GM19455 (cell line): ENCODE measurements around the gene CRYZ.

Experiments
- ATAC-seq: cut with Tn5 transposase; IDR thresholded peaks from one replicate; pipeline ENCODE4 v1.9.1; 2021; ENCODE audit not compliant: unreplicated experiment

Gene CRYZ

DNA sequence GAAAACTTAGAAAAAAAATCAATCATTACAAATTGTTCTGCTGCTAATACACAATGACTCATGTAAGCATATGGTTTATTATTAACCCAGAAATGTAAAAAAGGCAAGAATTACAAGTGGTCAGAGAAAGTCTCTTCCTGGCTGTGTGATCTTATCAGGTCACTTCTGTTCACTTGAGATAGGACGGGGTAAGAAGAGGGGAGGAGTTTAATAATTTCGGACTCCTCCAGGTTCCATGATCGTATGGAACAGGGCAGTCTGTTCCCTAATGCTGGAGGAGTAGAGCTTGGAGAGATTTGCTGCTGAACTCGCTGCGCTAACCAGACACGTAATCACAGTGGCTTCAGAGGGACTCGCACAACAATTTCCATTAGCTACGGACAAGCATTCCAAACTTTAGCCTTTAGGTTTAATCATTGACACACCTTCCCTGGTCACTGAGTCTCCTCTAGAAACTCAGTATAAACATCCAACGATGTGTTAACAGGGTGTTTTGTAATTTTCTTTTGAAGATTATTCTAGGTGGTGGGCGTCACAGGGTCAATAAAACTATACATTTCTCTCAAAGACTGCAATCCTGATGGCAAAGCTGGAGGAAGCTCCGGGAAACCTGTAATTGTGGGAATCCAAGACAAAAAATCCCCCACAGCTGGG, 1.3 kb downstream of the CRYZ start:
- ATAC-seq = no peak

- no peak for ATAC-seq
These were observed 2.9 kb downstream of the CRYZ start for GRCh38 chr1:74729741-74730478.

DNA sequence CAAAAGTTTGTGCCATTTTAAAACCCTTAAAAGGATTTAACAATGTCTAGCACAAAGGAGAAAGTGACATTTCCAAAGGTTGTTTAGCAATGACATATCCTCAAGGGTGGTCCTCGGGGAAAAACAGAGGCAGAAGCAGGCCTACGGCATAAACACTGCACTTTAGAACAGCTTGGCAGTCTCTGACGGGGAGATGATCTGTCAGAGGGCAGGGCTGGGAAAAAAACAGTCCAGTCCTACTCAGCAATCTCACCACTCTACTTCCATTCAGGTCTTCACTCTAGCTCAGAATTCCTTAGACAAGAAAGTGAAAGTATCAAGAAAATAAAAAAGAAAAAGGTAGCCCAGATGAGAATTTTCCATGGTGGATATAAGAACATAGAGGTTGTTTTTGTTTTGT, 4.1 kb downstream of the CRYZ start:
- ATAC-seq = no peak

- ATAC-seq = no peak
These were observed 6.8 kb downstream of the CRYZ start for GRCh38 chr1:74726063-74726462.

DNA sequence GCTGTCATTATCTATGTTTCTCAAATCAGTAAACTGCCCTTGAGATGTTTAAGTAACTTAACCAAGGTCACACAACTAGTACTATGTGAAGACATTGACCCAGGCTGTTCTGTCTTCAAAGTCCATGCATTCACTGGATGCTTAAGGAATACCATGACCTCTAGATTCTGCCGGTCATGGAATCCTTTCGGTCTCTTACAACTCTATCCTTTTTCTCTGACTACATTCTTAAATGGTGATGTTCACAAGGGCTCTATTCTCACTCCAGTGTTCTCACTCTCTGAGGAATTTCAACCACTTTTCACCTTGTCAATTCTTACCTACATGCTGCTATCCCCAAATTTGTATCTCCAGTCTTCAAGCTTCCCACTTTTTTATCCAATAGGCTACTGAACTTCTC, 15.2 kb downstream of the CRYZ start:
- no peak for ATAC-seq

DNA sequence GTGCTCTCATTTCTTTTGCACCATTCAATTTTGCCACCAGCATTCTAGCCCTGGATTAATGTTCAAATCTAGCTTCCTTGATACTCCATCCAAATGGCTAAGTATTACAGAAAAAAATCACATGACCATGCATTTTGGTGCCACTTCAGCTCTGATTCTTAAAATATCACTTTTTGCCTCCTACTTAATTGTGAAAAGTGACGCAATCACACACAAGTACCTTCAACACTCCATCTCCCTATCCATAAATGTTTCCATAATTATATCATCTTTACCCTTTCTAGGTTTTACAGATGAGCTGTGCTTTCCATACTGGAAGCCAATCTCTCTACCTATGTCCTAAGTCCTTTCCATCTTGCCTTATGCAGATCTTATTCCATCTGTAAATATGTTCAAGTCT, 16.0 kb downstream of the CRYZ start:
- no peak for ATAC-seq

DNA sequence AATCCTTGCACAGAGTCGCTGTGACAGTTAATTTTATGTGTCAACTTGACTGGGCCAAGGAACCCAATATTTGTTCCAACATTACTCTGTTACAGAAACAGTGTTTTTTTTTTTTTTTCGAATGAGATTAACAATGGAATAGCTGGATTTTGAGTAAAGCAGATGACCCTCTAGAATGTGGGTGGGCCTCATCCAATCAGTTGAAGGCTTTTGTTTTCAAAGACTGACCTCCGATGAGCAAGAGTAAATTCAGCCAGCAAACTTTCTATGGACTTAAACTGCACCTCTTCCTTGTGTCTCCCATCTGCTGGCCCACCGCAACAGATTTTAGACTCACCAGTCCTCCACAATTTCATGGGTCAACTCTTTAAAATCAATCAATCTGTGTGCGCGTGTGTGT, 17.0 kb downstream of the CRYZ start:
- ATAC-seq = no peak

- no peak for ATAC-seq
These were observed 17.7 kb downstream of the CRYZ start for GRCh38 chr1:74715236-74715502.

- peak; percentile 74 for ATAC-seq
These were observed 18.2 kb downstream of the CRYZ start for GRCh38 chr1:74714429-74715235.

GRCh38 chr1:74713849-74714248, 19.0 kb downstream of the CRYZ start:
- no peak for ATAC-seq

GRCh38 chr1:74712881-74713280, 20.0 kb downstream of the CRYZ start:
- ATAC-seq = no peak

- no peak for ATAC-seq
These were observed 29.3 kb downstream of the CRYZ start for GRCh38 chr1:74703386-74704182.

- no peak for ATAC-seq
These were observed 33.5 kb downstream of the CRYZ start for GRCh38 chr1:74699331-74699730.

- ATAC-seq = no peak
These were observed 35.0 kb downstream of the CRYZ start for GRCh38 chr1:74697832-74698231.

GRCh38 chr1:74693473-74693872, 39.4 kb downstream of the CRYZ start:
- no peak for ATAC-seq

DNA sequence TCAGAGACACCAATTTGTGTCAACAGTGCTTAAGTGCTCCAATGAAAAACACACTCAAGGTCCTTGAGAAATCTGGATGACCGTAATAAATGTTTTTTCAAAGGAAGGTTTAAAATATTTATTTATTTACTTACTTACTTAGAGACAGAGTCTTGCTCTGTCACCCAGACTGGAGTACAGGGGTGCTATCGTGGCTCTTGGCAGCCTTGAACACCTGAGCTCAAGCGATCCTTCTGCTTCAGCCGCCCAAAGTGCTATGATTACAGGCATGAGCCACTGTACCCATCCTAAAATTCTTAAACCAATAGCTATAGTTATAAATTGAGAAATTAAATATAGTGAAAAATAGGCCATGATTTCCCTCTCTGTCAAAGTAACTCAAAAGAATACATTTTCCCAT, 41.9 kb downstream of the CRYZ start:
- no peak for ATAC-seq

DNA sequence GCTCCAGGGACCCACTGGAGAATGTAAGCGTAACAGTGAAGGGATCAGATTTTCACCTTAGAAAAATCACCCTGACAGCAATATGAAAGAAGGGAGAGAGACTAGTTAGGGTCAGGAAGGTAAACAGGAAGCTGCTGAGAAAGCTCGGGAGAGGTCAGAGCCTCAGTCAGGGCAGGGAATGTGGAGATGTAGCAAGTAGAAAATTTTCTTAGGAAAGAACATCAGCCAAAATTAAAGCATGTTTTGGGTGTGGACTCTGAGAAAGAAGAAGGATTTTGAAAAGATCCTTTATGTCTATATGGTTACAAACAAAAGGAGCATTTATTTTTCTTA, 42.5 kb downstream of the CRYZ start:
- no peak for ATAC-seq

DNA sequence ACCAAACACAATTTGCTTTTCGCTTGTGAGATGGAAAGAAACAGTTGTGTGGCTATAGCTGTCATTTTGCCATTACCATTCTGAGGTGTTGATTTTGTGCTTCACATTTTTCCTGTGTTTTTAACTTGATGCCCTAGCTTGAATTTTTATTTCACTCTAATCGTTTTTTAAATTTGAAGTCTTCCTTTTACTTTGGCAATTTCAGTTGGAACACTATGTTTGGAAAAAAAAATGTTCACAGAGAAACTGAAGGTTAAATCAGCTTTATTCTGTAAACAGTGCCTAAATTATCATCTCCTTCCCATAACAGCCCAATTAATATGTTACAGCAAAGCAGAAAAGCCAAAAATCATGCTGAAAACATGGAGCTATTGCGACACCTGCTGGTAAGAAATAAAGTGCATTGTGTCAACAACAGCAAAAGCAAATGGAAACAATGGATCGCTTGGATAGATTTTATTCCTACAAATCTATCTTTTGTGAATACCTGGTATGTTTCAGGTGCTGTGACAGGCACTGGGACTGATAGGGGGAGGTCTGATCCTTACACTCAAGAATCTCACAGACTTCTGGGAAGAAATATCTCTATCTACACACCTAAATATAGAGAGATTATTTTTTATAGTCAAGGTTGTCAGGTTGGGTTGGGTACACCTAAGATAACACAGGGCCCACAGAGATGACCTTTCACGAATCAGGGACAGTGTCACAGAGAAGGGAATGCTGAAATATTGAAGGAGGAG, 43.1 kb downstream of the CRYZ start:
- peak; percentile 57 for ATAC-seq

DNA sequence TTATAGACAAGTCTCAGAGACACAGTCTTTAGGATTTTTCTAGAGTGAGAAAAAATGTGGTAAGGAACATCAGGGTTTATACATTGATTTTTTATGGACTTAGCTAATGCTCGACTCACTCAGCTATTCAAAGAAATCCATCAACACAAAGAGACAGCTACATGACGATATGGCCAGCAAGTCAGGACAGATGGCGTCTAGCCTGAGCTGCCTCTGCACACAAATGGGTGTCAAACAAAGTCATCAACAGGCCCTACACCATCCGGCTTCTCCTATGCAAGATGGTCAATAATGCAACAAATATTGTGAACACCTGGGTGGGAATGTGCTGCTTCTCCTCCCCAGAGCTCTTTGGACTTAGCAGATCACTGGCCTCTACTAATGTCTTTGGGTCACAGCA, 45.9 kb downstream of the CRYZ start:
- ATAC-seq = no peak

DNA sequence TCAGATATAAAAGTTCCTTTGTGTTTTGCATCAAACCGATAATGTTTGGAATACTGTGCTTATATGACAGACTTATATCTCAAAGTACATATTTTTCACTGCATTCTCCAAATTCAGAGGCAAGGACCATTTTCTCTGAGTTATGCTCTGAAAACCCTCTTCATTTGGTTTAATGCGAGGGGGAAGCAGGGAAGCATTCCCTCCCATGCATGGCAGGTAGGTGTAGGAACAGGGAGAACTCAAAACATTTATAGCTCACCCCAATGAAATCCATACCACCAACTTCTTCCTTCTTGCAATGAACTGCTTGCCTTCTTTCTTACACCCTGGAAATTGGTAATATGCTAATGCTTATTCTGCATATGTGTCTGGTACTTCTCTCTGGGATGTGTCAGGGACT, 48.5 kb downstream of the CRYZ start:
- no peak for ATAC-seq

DNA sequence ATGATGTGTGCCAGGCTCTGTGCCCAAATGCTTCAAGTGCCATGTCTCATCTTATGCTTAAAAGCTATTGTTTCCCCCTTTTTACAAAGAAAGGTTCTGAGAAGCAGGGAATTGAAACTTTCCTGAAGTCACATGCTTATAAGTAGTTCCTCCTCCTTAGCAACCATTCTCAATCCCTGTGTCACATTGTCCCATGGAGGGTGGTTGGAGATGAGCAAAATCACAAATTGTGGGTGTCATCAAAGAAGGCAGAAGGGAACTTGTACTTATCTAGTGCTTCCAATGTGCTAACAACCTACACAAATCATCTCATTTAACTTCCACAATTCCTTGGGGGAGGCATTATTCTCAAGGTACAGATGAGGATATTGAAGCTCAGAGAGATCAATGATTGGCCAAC, 49.2 kb downstream of the CRYZ start:
- ATAC-seq = no peak
